Fibroblast of the aortic adventitia (primary cell): ENCODE data around the gene VEGFA. TPM values are rescaled to one million over a fixed set of nuclear protein-coding genes. Genes with fewer than 3 reads are reported as not detected.

ENCODE experiments used
- DNase-seq: peaks from one replicate; pipeline ENCODE4 v3.0.0-alpha.2; 2010; ENCODE audit warnings: low read depth
- H3K4me3 ChIP-seq: 2 replicates; pipeline ENCODE4 v1.5.1; 2011; ENCODE audit warnings: low read depth, mild to moderate bottlenecking, control low read depth, low read length, moderate library complexity
- total RNA-seq: library from RNA; depleted of rRNA; stranded (reverse); fragments of >200 nt; gene quantifications from 2 replicates; pipeline ENCODE4 v1.2.3, GENCODE V29; 2012; ENCODE audit warnings: low replicate concordance
- TF ChIP-seq, protein P1 (sequence below): IDR thresholded peaks from 2 replicates; pipeline ENCODE4 v1.5.1; 2011; ENCODE audit warnings: mild to moderate bottlenecking, low read length, control low read depth, inconsistent platforms; ENCODE audit not compliant: insufficient read depth

Gene VEGFA
- total RNA-seq, 1 donor, result 98.9 TPM

GRCh38 chr6:43742931-43743632 lies 26.9 kb upstream of the VEGFA start:
- TF ChIP-seq, protein P1, sequence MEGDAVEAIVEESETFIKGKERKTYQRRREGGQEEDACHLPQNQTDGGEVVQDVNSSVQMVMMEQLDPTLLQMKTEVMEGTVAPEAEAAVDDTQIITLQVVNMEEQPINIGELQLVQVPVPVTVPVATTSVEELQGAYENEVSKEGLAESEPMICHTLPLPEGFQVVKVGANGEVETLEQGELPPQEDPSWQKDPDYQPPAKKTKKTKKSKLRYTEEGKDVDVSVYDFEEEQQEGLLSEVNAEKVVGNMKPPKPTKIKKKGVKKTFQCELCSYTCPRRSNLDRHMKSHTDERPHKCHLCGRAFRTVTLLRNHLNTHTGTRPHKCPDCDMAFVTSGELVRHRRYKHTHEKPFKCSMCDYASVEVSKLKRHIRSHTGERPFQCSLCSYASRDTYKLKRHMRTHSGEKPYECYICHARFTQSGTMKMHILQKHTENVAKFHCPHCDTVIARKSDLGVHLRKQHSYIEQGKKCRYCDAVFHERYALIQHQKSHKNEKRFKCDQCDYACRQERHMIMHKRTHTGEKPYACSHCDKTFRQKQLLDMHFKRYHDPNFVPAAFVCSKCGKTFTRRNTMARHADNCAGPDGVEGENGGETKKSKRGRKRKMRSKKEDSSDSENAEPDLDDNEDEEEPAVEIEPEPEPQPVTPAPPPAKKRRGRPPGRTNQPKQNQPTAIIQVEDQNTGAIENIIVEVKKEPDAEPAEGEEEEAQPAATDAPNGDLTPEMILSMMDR, result no peak
- DNase-seq, result no peak

GRCh38 chr6:43743682-43744381 lies 26.2 kb upstream of the VEGFA start:
- no peak for DNase-seq
- H3K4me3 ChIP-seq, result no peak overlapping the region

More at GRCh38 chr6:43742931-43743632, 26.9 kb upstream of the VEGFA start:
- H3K4me3 ChIP-seq, result no peak overlapping the region

GRCh38 chr6:43744491-43744890 lies 25.5 kb upstream of the VEGFA start:
- H3K4me3 ChIP-seq, result no peak overlapping the region
- TF ChIP-seq, protein P1, result no peak
- DNase-seq, result no peak

More at GRCh38 chr6:43743682-43744381, 26.2 kb upstream of the VEGFA start:
- TF ChIP-seq, protein P1, result no peak

DNA sequence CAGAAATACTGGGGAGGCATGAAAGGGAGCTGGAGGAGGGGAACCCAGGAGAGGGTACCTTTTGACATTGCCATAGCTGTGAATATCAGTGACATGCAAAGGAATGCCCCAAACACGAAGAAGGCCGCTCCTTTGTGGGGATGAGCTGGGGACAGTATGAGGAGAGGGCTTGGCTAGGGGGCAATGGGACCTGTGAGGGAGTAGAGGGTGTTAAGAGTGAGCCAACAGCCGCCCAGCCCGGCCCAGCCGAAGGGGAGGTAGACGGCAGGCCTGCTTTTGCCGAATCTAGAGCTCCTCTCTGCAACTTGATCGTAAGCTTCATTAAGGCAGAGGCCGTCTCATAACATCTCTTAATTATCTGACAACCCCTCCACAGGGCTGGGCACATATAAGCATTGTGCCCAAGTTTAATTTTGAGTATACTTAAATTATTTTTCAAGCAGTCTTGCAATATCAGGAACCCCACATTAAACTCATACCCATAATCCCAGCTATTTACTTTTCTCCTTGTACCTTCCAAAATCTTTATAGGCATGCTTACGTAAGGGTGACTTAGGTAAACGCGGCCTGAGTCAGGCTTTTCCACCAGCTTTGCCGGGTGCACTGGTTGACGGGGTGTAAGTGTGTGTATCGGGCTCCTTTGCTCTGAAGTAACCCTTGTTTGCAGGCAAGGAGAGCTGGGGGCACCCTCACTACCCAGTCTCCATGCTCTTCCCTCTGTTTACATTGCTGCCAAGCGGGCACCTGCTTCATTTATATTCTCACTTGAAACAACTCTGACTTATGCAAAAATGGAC lies 24.9 kb upstream of the VEGFA start:
- no peak for DNase-seq
- TF ChIP-seq, protein P1, result no peak
- no peak overlapping the region for H3K4me3 ChIP-seq

GRCh38 chr6:43746071-43746470 lies 23.9 kb upstream of the VEGFA start:
- no peak for DNase-seq
- no peak overlapping the region for H3K4me3 ChIP-seq
- TF ChIP-seq, protein P1, result no peak

DNA sequence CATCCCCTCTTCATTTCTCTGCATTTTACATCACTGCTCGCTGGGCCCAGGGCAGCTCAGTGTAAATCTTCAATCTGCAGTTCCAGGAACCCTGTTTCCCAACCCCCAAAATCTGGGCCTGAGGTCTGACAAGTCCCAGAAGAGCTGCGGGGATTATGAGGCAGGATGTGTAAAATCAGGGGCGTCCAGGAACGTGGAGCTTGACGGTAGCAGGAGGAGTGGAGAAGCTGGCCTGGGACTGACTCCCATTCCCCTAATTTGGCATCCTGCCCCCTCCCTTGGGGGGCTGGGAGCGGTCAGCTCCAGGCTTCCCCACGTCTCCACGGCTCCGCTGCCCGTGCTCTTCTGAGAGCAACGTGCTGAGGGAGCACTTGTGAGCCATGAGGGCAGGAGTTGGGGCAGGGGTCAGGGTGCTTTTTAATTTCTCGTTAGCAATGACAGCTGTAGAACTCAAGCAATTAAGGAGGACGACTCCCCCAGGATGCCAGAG lies 23.4 kb upstream of the VEGFA start:
- TF ChIP-seq, protein P1, result no peak
- H3K4me3 ChIP-seq, result no peak overlapping the region
- no peak for DNase-seq
